GM12892 (cell line): Measurements from ENCODE around the gene FAM187B.

Source experiments
- POLR2A ChIP-seq: IDR thresholded peaks from 2 replicates; pipeline ENCODE4 v1.6.1; 2011; ENCODE audit warnings: low read depth, low read length, control low read depth
- POLR2AphosphoS5 ChIP-seq: IDR thresholded peaks from 2 replicates; pipeline ENCODE4 v1.6.1; 2011; ENCODE audit warnings: low read depth, low read length, control low read depth
- TAF1 ChIP-seq: IDR thresholded peaks from 2 replicates; pipeline ENCODE4 v1.6.1; 2011; ENCODE audit warnings: low read depth, mild to moderate bottlenecking, control low read depth, low read length, borderline replicate concordance

GRCh38 chr19:35260694-35261304 is 32.3 kb upstream of the FAM187B start:
- TF ChIP-seq POLR2AphosphoS5 (no peak), POLR2A (no peak), TAF1 (no peak)
